ENCODE measurements around the gene CORO2A.

The CORO2A gene

DNA sequence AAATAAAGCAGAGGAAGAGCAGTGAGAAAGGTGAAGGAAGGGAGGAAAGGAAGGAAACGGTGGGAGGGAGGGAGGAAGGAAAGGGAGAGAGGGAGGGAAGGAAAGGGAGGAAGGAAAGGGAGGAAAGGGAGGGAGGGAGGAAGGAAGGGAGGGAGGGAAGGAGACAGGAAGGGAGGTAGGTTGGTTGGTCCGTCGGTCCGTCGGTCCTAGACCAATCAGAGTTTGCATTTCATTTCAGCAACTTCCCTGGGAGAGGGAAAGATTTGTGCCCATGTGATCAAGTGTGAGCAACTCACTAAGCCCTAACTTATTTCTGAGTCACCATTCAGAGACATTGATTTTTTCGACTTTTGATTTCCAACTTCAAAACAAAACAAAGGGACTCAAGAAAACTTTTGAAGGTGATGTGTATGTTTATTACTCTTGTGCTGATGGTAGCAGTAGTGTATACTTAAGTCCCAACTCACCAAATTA is 117.1 kb downstream of the CORO2A start:
- in situ Hi-C loops (cut with MboI; ENCODE audit: low pct_unique_long_range_greater_than_20kb, low sequenced_read_pairs) = no loop called here
- DNase-seq = peak; percentile 17

DNA sequence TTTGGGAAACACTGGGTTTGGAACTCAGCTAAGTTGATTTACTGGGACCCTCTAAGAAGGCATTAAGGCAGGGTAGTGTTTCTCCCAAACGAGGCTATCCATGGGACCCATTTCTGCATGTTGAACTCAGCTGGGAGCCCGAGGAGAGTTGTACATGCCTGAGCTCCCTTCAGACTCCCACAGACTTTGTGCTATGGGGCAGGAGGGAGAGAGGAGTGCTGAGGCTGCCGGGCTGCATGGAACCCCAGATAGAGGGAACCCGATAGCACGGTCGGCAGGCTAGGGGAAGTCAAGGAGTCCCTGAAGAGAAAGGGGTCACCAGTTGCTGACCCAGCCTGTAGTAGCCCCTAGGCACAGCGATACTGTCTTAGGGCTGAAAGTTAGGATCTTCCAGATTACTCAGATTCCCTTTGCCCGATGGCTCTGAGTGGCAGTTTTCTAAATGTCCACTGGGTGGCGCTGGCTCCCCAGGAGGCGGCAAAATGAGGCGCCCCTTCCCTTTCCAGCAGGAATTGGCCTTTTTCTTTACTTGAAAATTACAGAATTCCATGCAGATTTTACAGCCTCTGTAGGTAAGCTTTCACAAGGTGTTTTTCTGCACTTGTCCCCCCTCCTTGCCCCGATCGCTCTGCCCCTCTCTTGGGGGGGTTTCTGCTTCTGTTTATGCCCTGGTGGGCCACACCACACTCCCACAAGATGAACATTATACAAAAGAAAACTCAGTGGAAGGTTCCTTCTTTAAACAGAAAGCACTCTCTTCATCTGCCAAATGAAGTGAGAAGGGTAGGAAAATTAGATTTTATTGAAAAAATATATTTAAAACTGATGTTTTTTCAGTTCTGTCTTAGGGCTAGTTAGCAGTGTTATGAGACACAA is 118.1 kb downstream of the CORO2A start:
- in situ Hi-C loops (cut with MboI; ENCODE audit: low pct_unique_long_range_greater_than_20kb, low sequenced_read_pairs) = no loop called here

DNA sequence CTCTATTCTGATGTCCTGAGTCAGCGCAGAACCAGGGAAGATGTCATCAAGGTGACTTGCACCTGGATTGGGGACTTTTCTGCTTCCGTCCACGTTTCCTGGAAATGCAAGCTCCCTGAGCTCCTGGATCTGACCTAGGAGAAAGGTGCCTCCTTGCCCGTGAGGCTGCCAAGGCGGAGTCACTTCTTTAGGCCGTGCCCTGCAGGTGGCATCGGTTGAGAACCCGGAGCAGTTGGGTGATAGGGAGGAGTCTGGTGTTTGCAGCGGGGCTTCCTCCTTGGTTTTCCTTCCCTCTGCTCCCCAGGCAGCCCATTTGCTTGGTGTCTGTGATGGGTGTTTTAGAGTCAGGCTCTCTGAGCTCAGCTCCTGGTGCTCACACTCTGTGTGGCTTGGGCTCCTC is 120.7 kb downstream of the CORO2A start:
- in situ Hi-C loops (cut with MboI; ENCODE audit: low pct_unique_long_range_greater_than_20kb, low sequenced_read_pairs) = no loop called here
- DNase-seq = no peak

More for the DNA sequence above, 118.1 kb downstream of the CORO2A start:
- peak; percentile 73 for DNase-seq
